ENCODE measurements around the gene LPCAT4. TPM values are rescaled to one million over a fixed set of nuclear protein-coding genes. Genes with fewer than 3 reads are reported as not detected.
"Not testable (repeated sequence)": the region's sequence is repeated elsewhere in the genome, so short reads cannot be mapped to it uniquely, and the experiment has no call there.

The LPCAT4 gene
- 100 to 1,000 TPM in 2 of 4 donors, 10 to 100 TPM in 2; 52.8 to 268 (median 108) TPM for total RNA-seq

GRCh38 chr15:34367101-34368081 lies at the start of gene LPCAT4:
LPCAT4 (minus strand) TSS chr15:34367196; CDS start chr15:34367100, 96 bp downstream.
- peak within 1 kb of the TSS; percentile 64 to 95 (median 82) for H3K4me3 ChIP-seq
- TF ChIP-seq CTCF (IDR thresholded peaks at IDR 0.05) (peak; percentile 91 to 99 (median 94)), POLR2A (IDR thresholded peaks at IDR 0.05) (peak; percentile 74 to 95)
- H3K36me3 ChIP-seq, result peaks cover 0 to 16% (median 0%) of the 10 kb centered on the region in 3 donors
- peaks cover 0 to 43% (median 8%) of the 10 kb centered on the region in 4 donors for H3K4me1 ChIP-seq
- peak within 1 kb of the TSS; percentile 93 to 99 (median 98) for H3K27ac ChIP-seq
- H3K27me3 ChIP-seq, result no peaks in the 10 kb centered on the region
- no peaks in the 10 kb centered on the region for H3K9me3 ChIP-seq
- DNase-seq, result peak; percentile 91 to 97 (median 95)

GRCh38 chr15:34409511-34409910 lies 42.5 kb upstream of the LPCAT4 start:
- not testable (repeated sequence) for H3K9me3 ChIP-seq, H3K27me3 ChIP-seq, H3K4me3 ChIP-seq, H3K4me1 ChIP-seq, H3K36me3 ChIP-seq, H3K27ac ChIP-seq, DNase-seq

GRCh38 chr15:34408973-34409372 lies 42.0 kb upstream of the LPCAT4 start:
- not testable (repeated sequence) for H3K36me3 ChIP-seq, H3K4me1 ChIP-seq, H3K27me3 ChIP-seq, H3K4me3 ChIP-seq, H3K27ac ChIP-seq, DNase-seq, H3K9me3 ChIP-seq

- not testable (repeated sequence) for H3K36me3 ChIP-seq, H3K4me3 ChIP-seq, DNase-seq, H3K27ac ChIP-seq, H3K4me1 ChIP-seq, H3K9me3 ChIP-seq, H3K27me3 ChIP-seq
Observed at GRCh38 chr15:34403899-34404298, 36.9 kb upstream of the LPCAT4 start.

- H3K9me3 ChIP-seq, H3K27ac ChIP-seq, H3K27me3 ChIP-seq, H3K36me3 ChIP-seq, H3K4me3 ChIP-seq, H3K4me1 ChIP-seq, DNase-seq: not testable (repeated sequence)
Observed at GRCh38 chr15:34403160-34403598, 36.2 kb upstream of the LPCAT4 start.

GRCh38 chr15:34397637-34398259 lies 30.8 kb upstream of the LPCAT4 start:
- H3K9me3 ChIP-seq, H3K4me1 ChIP-seq, H3K4me3 ChIP-seq, H3K27me3 ChIP-seq, H3K27ac ChIP-seq, H3K36me3 ChIP-seq, DNase-seq: not testable (repeated sequence)

GRCh38 chr15:34392981-34393380 lies 26.0 kb upstream of the LPCAT4 start:
- not testable (repeated sequence) for H3K4me1 ChIP-seq, H3K27ac ChIP-seq, H3K4me3 ChIP-seq, H3K9me3 ChIP-seq, H3K27me3 ChIP-seq, DNase-seq, H3K36me3 ChIP-seq

GRCh38 chr15:34389594-34390086 lies 22.6 kb upstream of the LPCAT4 start:
- H3K27ac ChIP-seq, H3K36me3 ChIP-seq, DNase-seq, H3K9me3 ChIP-seq, H3K4me3 ChIP-seq, H3K4me1 ChIP-seq, H3K27me3 ChIP-seq: not testable (repeated sequence)

GRCh38 chr15:34381829-34382521 lies 15.0 kb upstream of the LPCAT4 start:
- H3K9me3 ChIP-seq, H3K4me3 ChIP-seq, H3K36me3 ChIP-seq, DNase-seq, H3K27ac ChIP-seq, H3K27me3 ChIP-seq, H3K4me1 ChIP-seq: not testable (repeated sequence)

- H3K4me1 ChIP-seq, H3K9me3 ChIP-seq, H3K36me3 ChIP-seq, DNase-seq, H3K4me3 ChIP-seq, H3K27ac ChIP-seq, H3K27me3 ChIP-seq: not testable (repeated sequence)
Observed at GRCh38 chr15:34380491-34380890, 13.5 kb upstream of the LPCAT4 start.

All from Peyer's patch (tissue), 4 donors.